ENCODE measurements around the gene HLF.
A peak's percentile ranks its signal among the peaks of the same experiment; 100 is the strongest.

The HLF gene

GRCh38 chr17:55334285-55334684, 69.5 kb downstream of the HLF start:
- peak overlapping the region in 2 of 3 experiments; percentile 0 to 36 for H3K27ac Mint-ChIP-seq
- H3K9me3 Mint-ChIP-seq: peaks cover 3% of the 10 kb centered on the region
- no peak for TF ChIP-seq CTCF (IDR thresholded peaks at IDR 0.05; ENCODE audit: unreplicated experiment in 3 of 3)
- H3K36me3 Mint-ChIP-seq (ENCODE audit: low read depth): no peaks in the 10 kb centered on the region
- H3K27me3 Mint-ChIP-seq (ENCODE audit: low read depth): peaks cover 5% of the 10 kb centered on the region
- H3K4me3 Mint-ChIP-seq: no peak overlapping the region
- peaks cover 27% of the 10 kb centered on the region for H3K4me1 Mint-ChIP-seq

GRCh38 chr17:55334881-55335540, 70.3 kb downstream of the HLF start:
- H3K4me3 Mint-ChIP-seq: peak overlapping the region in 1 of 3 experiments; percentile 30
- H3K27me3 Mint-ChIP-seq (ENCODE audit: low read depth): peaks cover 9% of the 10 kb centered on the region
- H3K36me3 Mint-ChIP-seq (ENCODE audit: low read depth): no peaks in the 10 kb centered on the region
- peaks cover 31% of the 10 kb centered on the region for H3K4me1 Mint-ChIP-seq
- peaks cover 3% of the 10 kb centered on the region for H3K9me3 Mint-ChIP-seq
- peak overlapping the region; percentile 43 to 83 (median 72) for H3K27ac Mint-ChIP-seq
- TF ChIP-seq CTCF (IDR thresholded peaks at IDR 0.05; ENCODE audit: unreplicated experiment in 3 of 3): no peak

- H3K36me3 Mint-ChIP-seq (ENCODE audit: low read depth): no peaks in the 10 kb centered on the region
Measured at GRCh38 chr17:55335625-55336024, 70.9 kb downstream of the HLF start.

DNA sequence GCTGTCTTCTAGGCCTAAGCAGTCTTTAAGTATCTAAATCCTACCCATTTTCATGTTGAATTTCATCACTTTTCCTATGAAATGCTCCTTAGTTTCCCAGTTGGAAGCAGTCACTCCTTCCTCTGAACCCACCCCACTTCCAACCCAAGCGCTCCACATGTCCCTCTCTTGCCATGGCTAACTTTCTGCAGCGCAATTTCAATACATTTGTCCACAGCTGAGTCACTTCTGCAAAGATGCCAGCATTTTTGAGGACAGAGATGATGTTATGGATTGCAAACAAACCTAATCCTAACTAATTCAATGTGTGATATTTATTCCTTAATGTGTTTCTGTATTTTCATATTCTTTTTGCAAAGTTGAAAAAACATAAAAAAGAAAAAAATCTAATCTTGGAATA, 71.7 kb downstream of the HLF start:
- peaks cover 34% of the 10 kb centered on the region for H3K4me1 Mint-ChIP-seq
- peak overlapping the region in 2 of 3 experiments; percentile 48 to 58 for H3K27ac Mint-ChIP-seq
- H3K9me3 Mint-ChIP-seq: peaks cover 3% of the 10 kb centered on the region
- H3K4me3 Mint-ChIP-seq: no peak overlapping the region
- H3K36me3 Mint-ChIP-seq (ENCODE audit: low read depth): no peaks in the 10 kb centered on the region
- peaks cover 9% of the 10 kb centered on the region for H3K27me3 Mint-ChIP-seq (ENCODE audit: low read depth)
- no peak for TF ChIP-seq CTCF (IDR thresholded peaks at IDR 0.05; ENCODE audit: unreplicated experiment in 3 of 3)

More at GRCh38 chr17:55335625-55336024, 70.9 kb downstream of the HLF start:
- H3K4me3 Mint-ChIP-seq: peak overlapping the region in 1 of 3 experiments; percentile 30
- TF ChIP-seq CTCF (IDR thresholded peaks at IDR 0.05; ENCODE audit: unreplicated experiment in 3 of 3): no peak
- peaks cover 9% of the 10 kb centered on the region for H3K27me3 Mint-ChIP-seq (ENCODE audit: low read depth)
- peaks cover 3% of the 10 kb centered on the region for H3K9me3 Mint-ChIP-seq
- peak overlapping the region in 2 of 3 experiments; percentile 58 to 83 for H3K27ac Mint-ChIP-seq
- peaks cover 31% of the 10 kb centered on the region for H3K4me1 Mint-ChIP-seq

- no peak for TF ChIP-seq CTCF (IDR thresholded peaks at IDR 0.05; ENCODE audit: unreplicated experiment in 3 of 3)
- Mint-ChIP-seq H3K4me1 (peaks cover 29% of the 10 kb centered on the region), H3K36me3 (ENCODE audit: low read depth) (no peaks in the 10 kb centered on the region), H3K27me3 (ENCODE audit: low read depth) (peaks cover 13% of the 10 kb centered on the region), H3K27ac (peak overlapping the region; percentile 30 to 58 (median 40)), H3K9me3 (no peaks in the 10 kb centered on the region), H3K4me3 (no peak overlapping the region)
Measured at GRCh38 chr17:55340176-55340575, 75.4 kb downstream of the HLF start.

GRCh38 chr17:55340686-55341085, 75.9 kb downstream of the HLF start:
- TF ChIP-seq CTCF (IDR thresholded peaks at IDR 0.05; ENCODE audit: unreplicated experiment in 3 of 3): no peak
- peaks cover 27% of the 10 kb centered on the region for H3K4me1 Mint-ChIP-seq
- H3K27ac Mint-ChIP-seq: peak overlapping the region in 1 of 3 experiments; percentile 58
- peak overlapping the region in 1 of 3 experiments; percentile 12 for H3K4me3 Mint-ChIP-seq
- no peaks in the 10 kb centered on the region for H3K36me3 Mint-ChIP-seq (ENCODE audit: low read depth)
- H3K9me3 Mint-ChIP-seq: peaks cover 3% of the 10 kb centered on the region
- peaks cover 12% of the 10 kb centered on the region for H3K27me3 Mint-ChIP-seq (ENCODE audit: low read depth)

Data from nephron (organoid).